HG03571 (cell line): ENCODE results near the gene ZCWPW2.

Source experiments
- ATAC-seq: cut with Tn5 transposase; IDR thresholded peaks from one replicate; pipeline ENCODE4 v1.9.1; 2021; ENCODE audit not compliant: unreplicated experiment

Gene ZCWPW2

GRCh38 chr3:28348629-28349468 lies at the start of gene ZCWPW2, which contains the start of gene AZI2:
Gene ZCWPW2, plus strand, starts transcription at chr3:28348721. Its CDS starts 64,348 bp downstream, at chr3:28413069.
Gene AZI2, minus strand, starts transcription at chr3:28348824. Its CDS starts 8,207 bp downstream, at chr3:28340617.
- peak; percentile 94 for ATAC-seq

GRCh38 chr3:28299705-28300104 lies 48.8 kb upstream of the ZCWPW2 start:
- no peak for ATAC-seq

GRCh38 chr3:28300345-28300962 lies 48.1 kb upstream of the ZCWPW2 start:
- no peak for ATAC-seq

GRCh38 chr3:28301688-28302087 lies 46.8 kb upstream of the ZCWPW2 start:
- no peak for ATAC-seq

GRCh38 chr3:28308196-28308595 lies 40.3 kb upstream of the ZCWPW2 start:
- ATAC-seq = no peak

GRCh38 chr3:28315711-28316110 lies 32.8 kb upstream of the ZCWPW2 start:
- ATAC-seq = no peak

GRCh38 chr3:28316226-28316625 lies 32.3 kb upstream of the ZCWPW2 start:
- ATAC-seq = no peak

- ATAC-seq = peak; percentile 75
Observed at GRCh38 chr3:28317438-28318022, 31.0 kb upstream of the ZCWPW2 start.

- no peak for ATAC-seq
Observed at GRCh38 chr3:28320981-28321380, 27.5 kb upstream of the ZCWPW2 start.

- no peak for ATAC-seq
Observed at GRCh38 chr3:28322464-28322863, 26.1 kb upstream of the ZCWPW2 start.

GRCh38 chr3:28326458-28326926 lies 22.0 kb upstream of the ZCWPW2 start:
- peak; percentile 58 for ATAC-seq

- ATAC-seq = peak; percentile 46
Observed at GRCh38 chr3:28328188-28329151, 20.1 kb upstream of the ZCWPW2 start.

GRCh38 chr3:28334552-28334951 lies 14.0 kb upstream of the ZCWPW2 start:
- no peak for ATAC-seq

- no peak for ATAC-seq
Observed at GRCh38 chr3:28335246-28335645, 13.3 kb upstream of the ZCWPW2 start.

- ATAC-seq = no peak
Observed at GRCh38 chr3:28337230-28337629, 11.3 kb upstream of the ZCWPW2 start.

- no peak for ATAC-seq
Observed at GRCh38 chr3:28343144-28343543, 5.4 kb upstream of the ZCWPW2 start.

- no peak for ATAC-seq
Observed at GRCh38 chr3:28345690-28346089, 2.8 kb upstream of the ZCWPW2 start.

GRCh38 chr3:28347374-28348264 lies 902 bp upstream of the ZCWPW2 start:
- ATAC-seq = no peak

- ATAC-seq = no peak
Observed at GRCh38 chr3:28348265-28348628, 274 bp upstream of the ZCWPW2 start.
